GM12878 (cell line): ENCODE data around the gene SEC11A. TPM values are rescaled to one million over a fixed set of nuclear protein-coding genes. Genes with fewer than 3 reads are reported as not detected.

Experiments used
- CBFB ChIP-seq: IDR thresholded peaks from 2 replicates; pipeline ENCODE4 v1.6.1; 2016; ENCODE audit warnings: antibody characterized with exemption, low read depth
- CHD4 ChIP-seq: fragments of 200-600 bp; sonication (generic); IDR thresholded peaks from 2 replicates; pipeline ENCODE4 v1.6.1; 2016; ENCODE audit warnings: mild to moderate bottlenecking
- EED ChIP-seq: sonication (generic); IDR thresholded peaks from 2 replicates; pipeline ENCODE4 v1.6.1; 2016; ENCODE audit warnings: antibody characterized with exemption, low read depth
- FOS ChIP-seq: IDR thresholded peaks from 3 replicates; pipeline ENCODE4 v1.6.1; 2011; ENCODE audit warnings: borderline replicate concordance; ENCODE audit not compliant: insufficient read length; ENCODE audit errors: extremely low read depth
- JUND ChIP-seq: IDR thresholded peaks from 2 replicates; pipeline ENCODE4 v1.6.1; 2012; ENCODE audit warnings: low read depth, mild to moderate bottlenecking, low read length, improper control_type of control experiment, moderate library complexity
- LARP7 ChIP-seq: fragments of 450-650 bp; IDR thresholded peaks from 2 replicates; pipeline ENCODE4 v1.6.1; 2017; ENCODE audit warnings: mild to moderate bottlenecking
- MXI1 ChIP-seq: fragments of 150-350 bp; IDR thresholded peaks from 2 replicates; pipeline ENCODE4 v1.6.1; 2011; ENCODE audit warnings: low read depth, mild to moderate bottlenecking, inconsistent platforms, low read length, improper control_type of control experiment
- NR2C1 ChIP-seq: fragments of 450-650 bp; IDR thresholded peaks from 2 replicates; pipeline ENCODE4 v1.6.1; 2017; ENCODE audit warnings: antibody characterized with exemption, mild to moderate bottlenecking, moderate library complexity
- NR2F1 ChIP-seq: fragments of 450-650 bp; conservative IDR thresholded peaks from 2 replicates; pipeline ENCODE4 v1.6.1; 2017; ENCODE audit warnings: mild to moderate bottlenecking
- RCOR1 ChIP-seq: conservative IDR thresholded peaks from 2 replicates; pipeline ENCODE4 v1.6.1; 2012; ENCODE audit warnings: low read depth, low read length, improper control_type of control experiment
- SMARCA5 ChIP-seq: fragments of 450-650 bp; IDR thresholded peaks from 2 replicates; pipeline ENCODE4 v1.6.1; 2017; ENCODE audit warnings: mild to moderate bottlenecking
- SREBF2 ChIP-seq: IDR thresholded peaks from 2 replicates; pipeline ENCODE4 v1.6.1; 2012; ENCODE audit warnings: mild to moderate bottlenecking, low read length
- SRF ChIP-seq, 2 experiments: IDR thresholded peaks; 2 replicates each; pipeline ENCODE4 v1.6.1; 2011; ENCODE audit warnings: low read depth in 2 of 2, low read length in 2 of 2, mild to moderate bottlenecking in 1 of 2, moderate library complexity in 1 of 2
- SUZ12 ChIP-seq: fragments of 200-600 bp; sonication (generic); IDR thresholded peaks from one replicate; pipeline ENCODE4 v1.6.1; 2018; ENCODE audit warnings: antibody characterized with exemption, mild to moderate bottlenecking; ENCODE audit not compliant: unreplicated experiment
- TAF1 ChIP-seq: IDR thresholded peaks from 2 replicates; pipeline ENCODE4 v1.6.1; 2011; ENCODE audit warnings: mild to moderate bottlenecking, low read depth, low read length, borderline replicate concordance
- TCF3 ChIP-seq: IDR thresholded peaks from 2 replicates; pipeline ENCODE4 v1.6.1; 2012; ENCODE audit warnings: low read depth, mild to moderate bottlenecking, low read length, borderline replicate concordance; ENCODE audit not compliant: insufficient read depth
- polyA plus RNA-seq, 11 experiments: library from polyadenylated mRNA; depleted of rRNA in 4 of 11; unstranded in 6 of 11; stranded (reverse) in 5 of 11; fragments of >200 nt; fragmentation: Nextera tagmentation in 4 of 11; fragmentation: Illumina TruSeq in 1 of 11; extraction: Ambion mirVana in 4 of 11; extraction: Trizol in 1 of 11; gene quantifications; 1 replicate in 1 of 11; 2 replicates in 10 of 11; pipeline versions ENCODE4 v1.2.1 to v1.2.3, GENCODE V29; 2011 to 2016; ENCODE audit warnings: inconsistent platforms in 2 of 11, missing spikeins in 2 of 11, low read depth in 1 of 11
- total RNA-seq, 4 experiments: library from RNA; depleted of rRNA in 3 of 4; stranded (reverse); fragments of >200 nt in 3 of 4; fragmentation: Illumina TruSeq in 1 of 4; extraction: Trizol in 1 of 4; gene quantifications; 2 replicates each; pipeline versions ENCODE4 v1.2.1 to v1.2.3, GENCODE V29; 2013 to 2021
- TF ChIP-seq, protein P1 (sequence below): fragments of 450-650 bp; IDR thresholded peaks from 2 replicates; pipeline ENCODE4 v1.6.1; 2018; ENCODE audit warnings: mild to moderate bottlenecking, low read depth, moderate library complexity; ENCODE audit not compliant: partially characterized antibody
- TF ChIP-seq, protein P2 (sequence below): IDR thresholded peaks from 2 replicates; pipeline ENCODE4 v1.6.1; 2012; ENCODE audit warnings: low read depth, low read length, improper control_type of control experiment
- TF ChIP-seq, protein P3 (sequence below): fragments of 450-650 bp; IDR thresholded peaks from 2 replicates; pipeline ENCODE4 v1.6.1; 2017; ENCODE audit warnings: antibody characterized with exemption, mild to moderate bottlenecking, moderate library complexity
- TF ChIP-seq, protein P4 (sequence below): fragments of 450-650 bp; conservative IDR thresholded peaks from 2 replicates; pipeline ENCODE4 v1.6.1; 2017; ENCODE audit warnings: mild to moderate bottlenecking, moderate library complexity
- TF ChIP-seq, protein P5 (sequence below): fragments of 150-350 bp; IDR thresholded peaks from 2 replicates; pipeline ENCODE4 v1.6.1; 2014; ENCODE audit warnings: mild to moderate bottlenecking, low read depth, low read length

SEC11A gene
- total and polyA plus RNA-seq, 10 of the 15 experiments (the other 5 are each of a cell fraction or from before 2014, with no cell fraction given): 99.2 to 159 (median 143) TPM

DNA sequence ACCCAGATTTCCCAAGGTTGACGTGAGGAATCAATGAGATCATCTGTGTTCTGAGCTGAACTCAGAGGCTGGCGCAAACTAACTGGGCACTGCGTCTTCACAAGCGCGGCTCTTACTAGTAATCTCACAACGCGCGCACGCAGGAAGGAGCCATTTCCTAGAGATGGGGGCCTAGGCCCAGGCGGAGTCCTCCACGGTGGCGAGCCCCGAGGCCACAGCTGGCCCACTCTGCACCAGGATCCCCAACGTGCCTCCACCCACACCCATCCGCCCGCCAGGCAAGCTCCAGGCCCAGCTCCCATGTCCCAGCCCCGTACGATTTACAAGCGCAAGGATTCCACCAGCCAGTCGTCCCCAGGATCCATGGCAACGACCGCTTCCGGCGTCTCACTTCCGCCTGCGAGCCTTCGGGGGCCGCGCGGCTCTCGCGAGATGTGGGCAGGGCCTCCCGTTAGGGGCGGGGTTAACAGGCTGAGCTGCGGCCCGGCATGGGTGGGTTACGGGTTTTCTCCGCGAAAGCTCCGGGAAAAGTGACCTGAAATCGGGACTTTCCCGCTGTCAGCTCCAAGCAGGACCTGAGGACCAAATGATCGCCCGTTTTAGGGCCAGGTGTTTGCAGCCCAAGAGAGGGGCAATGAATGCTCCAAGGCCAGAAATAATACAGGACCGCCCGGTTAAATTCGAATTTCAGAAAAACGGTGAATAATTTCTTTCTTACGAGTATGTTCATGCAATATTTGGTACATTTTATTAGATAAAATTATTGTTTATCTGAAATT is 61.8 kb downstream of the SEC11A start, which contains the start of gene WDR73 (continued):
- TF ChIP-seq TCF3: 0 out of 2 replicates have a peak, but pooled peaks have one; percentile 13
- TF ChIP-seq JUND: 0 out of 2 replicates have a peak, but pooled peaks have one; percentile 27
- TF ChIP-seq EED: no peak
- TF ChIP-seq SRF (IDR thresholded peaks at IDR 0.05; ENCODE audit: low read depth in 2 of 2, low read length in 2 of 2): 0 out of 4 replicates have a peak, but pooled peaks of 1 of the 2 experiments have one; percentile 4
- TF ChIP-seq, protein P1, sequence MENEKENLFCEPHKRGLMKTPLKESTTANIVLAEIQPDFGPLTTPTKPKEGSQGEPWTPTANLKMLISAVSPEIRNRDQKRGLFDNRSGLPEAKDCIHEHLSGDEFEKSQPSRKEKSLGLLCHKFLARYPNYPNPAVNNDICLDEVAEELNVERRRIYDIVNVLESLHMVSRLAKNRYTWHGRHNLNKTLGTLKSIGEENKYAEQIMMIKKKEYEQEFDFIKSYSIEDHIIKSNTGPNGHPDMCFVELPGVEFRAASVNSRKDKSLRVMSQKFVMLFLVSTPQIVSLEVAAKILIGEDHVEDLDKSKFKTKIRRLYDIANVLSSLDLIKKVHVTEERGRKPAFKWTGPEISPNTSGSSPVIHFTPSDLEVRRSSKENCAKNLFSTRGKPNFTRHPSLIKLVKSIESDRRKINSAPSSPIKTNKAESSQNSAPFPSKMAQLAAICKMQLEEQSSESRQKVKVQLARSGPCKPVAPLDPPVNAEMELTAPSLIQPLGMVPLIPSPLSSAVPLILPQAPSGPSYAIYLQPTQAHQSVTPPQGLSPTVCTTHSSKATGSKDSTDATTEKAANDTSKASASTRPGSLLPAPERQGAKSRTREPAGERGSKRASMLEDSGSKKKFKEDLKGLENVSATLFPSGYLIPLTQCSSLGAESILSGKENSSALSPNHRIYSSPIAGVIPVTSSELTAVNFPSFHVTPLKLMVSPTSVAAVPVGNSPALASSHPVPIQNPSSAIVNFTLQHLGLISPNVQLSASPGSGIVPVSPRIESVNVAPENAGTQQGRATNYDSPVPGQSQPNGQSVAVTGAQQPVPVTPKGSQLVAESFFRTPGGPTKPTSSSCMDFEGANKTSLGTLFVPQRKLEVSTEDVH: no peak
- TF ChIP-seq LARP7: peak; percentile 76; the same call in 1 of the 2 replicates
- TF ChIP-seq, protein P2, sequence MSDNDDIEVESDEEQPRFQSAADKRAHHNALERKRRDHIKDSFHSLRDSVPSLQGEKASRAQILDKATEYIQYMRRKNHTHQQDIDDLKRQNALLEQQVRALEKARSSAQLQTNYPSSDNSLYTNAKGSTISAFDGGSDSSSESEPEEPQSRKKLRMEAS: peak; percentile 74
- TF ChIP-seq SREBF2: peak; percentile 42
- TF ChIP-seq, protein P3, sequence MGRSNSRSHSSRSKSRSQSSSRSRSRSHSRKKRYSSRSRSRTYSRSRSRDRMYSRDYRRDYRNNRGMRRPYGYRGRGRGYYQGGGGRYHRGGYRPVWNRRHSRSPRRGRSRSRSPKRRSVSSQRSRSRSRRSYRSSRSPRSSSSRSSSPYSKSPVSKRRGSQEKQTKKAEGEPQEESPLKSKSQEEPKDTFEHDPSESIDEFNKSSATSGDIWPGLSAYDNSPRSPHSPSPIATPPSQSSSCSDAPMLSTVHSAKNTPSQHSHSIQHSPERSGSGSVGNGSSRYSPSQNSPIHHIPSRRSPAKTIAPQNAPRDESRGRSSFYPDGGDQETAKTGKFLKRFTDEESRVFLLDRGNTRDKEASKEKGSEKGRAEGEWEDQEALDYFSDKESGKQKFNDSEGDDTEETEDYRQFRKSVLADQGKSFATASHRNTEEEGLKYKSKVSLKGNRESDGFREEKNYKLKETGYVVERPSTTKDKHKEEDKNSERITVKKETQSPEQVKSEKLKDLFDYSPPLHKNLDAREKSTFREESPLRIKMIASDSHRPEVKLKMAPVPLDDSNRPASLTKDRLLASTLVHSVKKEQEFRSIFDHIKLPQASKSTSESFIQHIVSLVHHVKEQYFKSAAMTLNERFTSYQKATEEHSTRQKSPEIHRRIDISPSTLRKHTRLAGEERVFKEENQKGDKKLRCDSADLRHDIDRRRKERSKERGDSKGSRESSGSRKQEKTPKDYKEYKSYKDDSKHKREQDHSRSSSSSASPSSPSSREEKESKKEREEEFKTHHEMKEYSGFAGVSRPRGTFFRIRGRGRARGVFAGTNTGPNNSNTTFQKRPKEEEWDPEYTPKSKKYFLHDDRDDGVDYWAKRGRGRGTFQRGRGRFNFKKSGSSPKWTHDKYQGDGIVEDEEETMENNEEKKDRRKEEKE: no peak
- no peak for TF ChIP-seq CHD4
- peak; percentile 67; the same call in 1 of the 2 replicates for TF ChIP-seq TAF1
- TF ChIP-seq MXI1: peak; percentile 91
- TF ChIP-seq, protein P4, sequence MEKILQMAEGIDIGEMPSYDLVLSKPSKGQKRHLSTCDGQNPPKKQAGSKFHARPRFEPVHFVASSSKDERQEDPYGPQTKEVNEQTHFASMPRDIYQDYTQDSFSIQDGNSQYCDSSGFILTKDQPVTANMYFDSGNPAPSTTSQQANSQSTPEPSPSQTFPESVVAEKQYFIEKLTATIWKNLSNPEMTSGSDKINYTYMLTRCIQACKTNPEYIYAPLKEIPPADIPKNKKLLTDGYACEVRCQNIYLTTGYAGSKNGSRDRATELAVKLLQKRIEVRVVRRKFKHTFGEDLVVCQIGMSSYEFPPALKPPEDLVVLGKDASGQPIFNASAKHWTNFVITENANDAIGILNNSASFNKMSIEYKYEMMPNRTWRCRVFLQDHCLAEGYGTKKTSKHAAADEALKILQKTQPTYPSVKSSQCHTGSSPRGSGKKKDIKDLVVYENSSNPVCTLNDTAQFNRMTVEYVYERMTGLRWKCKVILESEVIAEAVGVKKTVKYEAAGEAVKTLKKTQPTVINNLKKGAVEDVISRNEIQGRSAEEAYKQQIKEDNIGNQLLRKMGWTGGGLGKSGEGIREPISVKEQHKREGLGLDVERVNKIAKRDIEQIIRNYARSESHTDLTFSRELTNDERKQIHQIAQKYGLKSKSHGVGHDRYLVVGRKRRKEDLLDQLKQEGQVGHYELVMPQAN: peak; percentile 98
- no peak for TF ChIP-seq NR2F1
- TF ChIP-seq SMARCA5: 0 out of 2 replicates have a peak, but pooled peaks have one; percentile 21
- TF ChIP-seq NR2C1: no peak
- peak; percentile 99 for TF ChIP-seq CBFB
- TF ChIP-seq SUZ12: no peak
- TF ChIP-seq, protein P5, sequence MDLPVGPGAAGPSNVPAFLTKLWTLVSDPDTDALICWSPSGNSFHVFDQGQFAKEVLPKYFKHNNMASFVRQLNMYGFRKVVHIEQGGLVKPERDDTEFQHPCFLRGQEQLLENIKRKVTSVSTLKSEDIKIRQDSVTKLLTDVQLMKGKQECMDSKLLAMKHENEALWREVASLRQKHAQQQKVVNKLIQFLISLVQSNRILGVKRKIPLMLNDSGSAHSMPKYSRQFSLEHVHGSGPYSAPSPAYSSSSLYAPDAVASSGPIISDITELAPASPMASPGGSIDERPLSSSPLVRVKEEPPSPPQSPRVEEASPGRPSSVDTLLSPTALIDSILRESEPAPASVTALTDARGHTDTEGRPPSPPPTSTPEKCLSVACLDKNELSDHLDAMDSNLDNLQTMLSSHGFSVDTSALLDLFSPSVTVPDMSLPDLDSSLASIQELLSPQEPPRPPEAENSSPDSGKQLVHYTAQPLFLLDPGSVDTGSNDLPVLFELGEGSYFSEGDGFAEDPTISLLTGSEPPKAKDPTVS: no peak
- TF ChIP-seq FOS: no peak
- peak; percentile 98 for TF ChIP-seq RCOR1
